ENCODE measurements around the gene C8A.

C8A gene

DNA sequence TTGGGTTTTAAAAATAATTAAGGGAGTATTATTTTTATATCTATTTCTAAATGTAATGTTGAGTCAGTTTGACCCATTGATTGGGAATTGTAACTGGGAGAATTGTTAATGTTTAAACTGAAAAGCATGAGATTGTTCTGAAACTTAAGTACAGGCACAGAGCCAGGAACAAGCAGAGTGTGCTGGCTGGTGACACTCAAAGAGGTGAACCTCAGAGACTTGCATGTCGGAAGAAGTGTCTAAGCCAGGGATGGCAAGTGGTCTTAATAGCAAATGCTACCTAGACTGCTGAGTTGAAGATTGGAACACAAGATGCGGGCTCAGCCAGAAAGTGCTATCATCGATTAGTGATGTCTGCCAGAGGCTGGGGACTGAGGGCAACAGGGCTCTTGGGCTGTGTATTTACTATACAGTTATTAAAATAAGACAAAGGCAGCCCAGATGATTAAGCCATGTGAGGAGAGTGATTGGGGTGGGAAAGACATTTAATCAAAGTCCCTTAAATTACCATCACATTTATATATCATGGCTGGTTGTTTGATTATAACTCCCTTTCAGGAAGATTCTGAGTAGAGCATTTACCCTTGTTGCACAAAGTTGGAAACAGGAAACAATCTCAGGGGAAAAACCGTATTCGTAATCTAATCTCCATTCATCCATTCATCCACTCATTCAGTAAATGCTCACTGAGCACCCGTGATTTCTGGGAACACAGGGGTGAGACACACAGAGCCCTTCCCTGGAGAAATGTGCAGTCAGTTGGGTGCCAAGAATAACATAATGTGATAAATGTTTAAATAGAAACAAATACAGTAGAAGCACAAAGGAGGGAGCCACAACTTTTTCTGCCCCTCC is 42.8 kb downstream of the C8A start:
- no peak for DNase-seq

DNA sequence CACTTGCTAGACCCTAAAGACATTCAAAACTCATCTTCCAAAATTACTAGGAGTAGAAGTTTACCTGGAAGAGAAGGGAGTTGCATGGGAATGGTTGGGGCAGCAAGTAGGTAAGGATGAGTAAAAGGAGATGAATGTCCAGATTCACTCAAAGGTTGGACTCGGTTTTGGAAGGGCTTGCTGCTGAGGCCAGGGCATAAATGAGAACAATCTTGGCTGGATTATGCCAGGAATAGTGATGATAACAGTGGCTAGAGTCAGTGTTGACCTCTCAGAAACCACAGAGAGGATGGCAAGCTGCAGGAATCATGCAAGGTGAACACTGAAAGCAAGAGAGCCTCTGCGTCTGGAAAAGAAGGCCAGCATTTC is 43.4 kb downstream of the C8A start:
- DNase-seq, result no peak

DNA sequence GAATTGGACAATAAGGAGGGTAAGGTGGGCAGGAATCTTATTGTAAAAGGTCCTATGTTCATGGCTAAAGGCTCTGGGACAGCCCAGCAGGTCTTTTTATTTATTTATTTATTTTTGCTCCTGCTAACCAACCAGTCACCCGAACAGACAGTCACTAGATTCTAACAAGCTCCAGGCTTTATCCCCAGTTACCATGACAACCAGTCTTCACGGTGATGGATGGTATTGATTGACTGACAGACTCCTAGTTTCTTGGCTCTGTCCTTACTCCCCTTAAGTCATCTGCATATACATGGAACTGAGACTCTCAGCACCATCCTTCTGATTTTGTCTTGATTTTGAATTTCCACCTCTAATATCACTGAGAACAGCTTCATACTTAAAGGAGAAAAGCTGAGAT is 44.3 kb downstream of the C8A start:
- DNase-seq, result no peak

DNA sequence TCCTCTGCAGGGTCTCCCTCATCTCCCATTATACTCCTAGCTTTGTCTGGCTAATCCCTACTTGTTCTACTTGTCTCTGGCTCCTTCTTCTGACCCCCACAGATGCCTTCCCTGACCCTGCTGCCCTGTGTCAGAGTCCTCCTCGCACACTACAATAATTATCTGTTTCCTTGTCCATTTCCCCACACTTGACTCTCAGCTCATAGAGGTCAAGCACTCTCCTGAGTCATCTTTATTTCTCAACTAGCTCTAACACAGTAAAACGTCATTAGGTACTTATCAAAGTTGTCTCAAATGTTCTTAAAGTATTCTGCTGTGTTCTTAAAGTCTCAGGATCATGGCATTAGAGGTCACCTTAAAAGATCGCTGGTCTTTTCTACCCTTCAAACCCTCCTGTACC is 47.1 kb downstream of the C8A start:
- DNase-seq, result no peak

DNA sequence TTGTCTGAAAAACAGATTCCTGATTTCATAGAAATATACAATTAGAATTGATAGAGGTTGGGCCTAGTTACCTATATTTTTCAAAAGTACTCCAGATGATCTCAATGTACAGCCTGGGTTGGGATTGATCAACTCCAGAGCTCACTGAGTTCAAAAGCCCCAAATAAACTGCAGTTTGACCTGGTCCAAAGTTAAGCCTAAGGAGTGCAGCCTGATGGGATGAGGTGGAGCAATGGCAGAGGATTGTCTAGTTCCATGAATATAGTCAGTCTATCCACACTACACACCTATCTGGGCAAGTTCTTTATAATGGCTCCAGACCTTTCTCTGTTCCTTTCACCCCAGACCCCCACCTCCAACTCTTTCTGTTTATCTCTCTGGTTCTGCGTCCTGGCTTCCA is 49.2 kb downstream of the C8A start:
- no peak for DNase-seq

DNA sequence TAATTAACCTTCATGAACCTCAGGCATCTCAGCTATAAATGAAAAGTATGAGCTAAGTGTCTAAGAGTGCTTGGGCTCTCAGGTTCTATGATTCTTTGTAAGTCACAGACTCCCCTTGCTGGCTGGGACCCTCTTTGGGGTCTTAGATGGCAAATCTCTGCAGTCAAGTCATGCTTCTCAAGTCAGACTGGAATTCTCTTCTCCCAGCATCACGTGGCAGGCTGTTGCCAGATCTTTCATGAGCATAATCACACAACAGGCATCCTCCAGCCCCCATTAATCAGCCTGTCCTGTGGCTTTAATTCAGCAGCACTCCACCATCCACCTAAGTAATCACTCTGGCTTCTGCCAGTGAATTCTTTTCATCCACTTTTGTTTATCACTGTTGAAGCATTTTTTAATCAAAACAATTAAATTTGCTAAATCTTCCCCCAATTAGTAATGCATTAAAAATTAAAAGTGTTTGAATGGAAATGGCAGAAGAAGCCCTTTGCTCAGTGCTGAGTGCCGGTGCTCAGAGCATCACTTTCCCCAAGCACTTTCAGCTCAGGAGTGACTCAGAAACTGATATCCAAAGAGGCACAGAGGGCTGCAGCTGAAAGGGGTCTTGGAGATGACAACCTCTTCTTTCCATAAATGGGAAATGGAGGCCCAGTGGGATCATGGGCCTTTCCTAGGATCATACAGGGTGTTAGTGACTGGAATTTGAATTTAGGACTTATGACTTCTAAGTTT is 50.2 kb downstream of the C8A start:
- DNase-seq, result no peak

DNA sequence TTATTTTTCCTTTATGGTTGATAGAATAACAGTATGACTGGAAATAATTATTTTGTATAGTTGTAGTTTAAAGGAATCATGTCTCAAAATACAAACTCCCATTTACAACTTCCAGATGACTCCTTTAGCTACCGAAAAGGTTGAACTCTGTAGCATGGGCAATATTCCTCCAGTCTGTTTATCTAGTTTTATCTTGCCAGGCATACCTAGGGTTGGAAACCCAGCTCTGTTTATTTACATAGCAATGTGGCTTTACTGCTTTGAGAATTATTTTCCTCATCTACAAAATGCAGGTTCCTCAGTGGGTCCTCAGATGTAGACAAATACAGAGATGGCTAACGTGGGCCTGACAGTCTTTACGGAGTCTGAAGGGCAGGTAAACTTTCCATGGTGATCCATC is 51.1 kb downstream of the C8A start:
- DNase-seq, result no peak

DNA sequence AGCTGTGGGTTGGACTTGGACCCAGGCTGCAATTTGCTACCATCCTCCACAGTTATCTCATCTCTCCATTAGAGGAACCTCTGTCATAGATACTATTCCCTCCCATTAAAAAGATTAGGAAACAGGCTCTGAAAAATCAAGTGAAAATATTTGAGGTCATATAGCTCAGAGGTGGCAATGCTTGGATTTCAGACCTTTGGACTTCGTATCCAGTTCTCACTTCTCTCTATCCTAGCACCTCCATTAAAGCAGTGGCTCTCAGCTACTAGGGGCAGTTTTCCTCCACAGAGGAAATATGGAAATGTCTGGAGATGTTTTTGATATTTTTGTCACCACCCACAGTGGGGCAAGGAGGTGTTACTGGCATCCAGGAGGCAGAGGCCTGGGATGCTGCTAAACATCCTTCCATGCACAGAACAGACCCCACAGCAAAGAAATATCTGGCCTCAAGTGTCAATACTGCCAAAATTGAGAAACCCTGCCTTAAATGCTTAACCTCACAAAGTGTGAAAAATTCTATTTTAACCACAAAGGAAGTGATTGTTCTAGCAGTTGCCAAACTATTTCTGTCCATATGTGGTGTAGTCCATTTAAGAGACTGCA is 54.1 kb downstream of the C8A start:
- no peak for DNase-seq

DNA sequence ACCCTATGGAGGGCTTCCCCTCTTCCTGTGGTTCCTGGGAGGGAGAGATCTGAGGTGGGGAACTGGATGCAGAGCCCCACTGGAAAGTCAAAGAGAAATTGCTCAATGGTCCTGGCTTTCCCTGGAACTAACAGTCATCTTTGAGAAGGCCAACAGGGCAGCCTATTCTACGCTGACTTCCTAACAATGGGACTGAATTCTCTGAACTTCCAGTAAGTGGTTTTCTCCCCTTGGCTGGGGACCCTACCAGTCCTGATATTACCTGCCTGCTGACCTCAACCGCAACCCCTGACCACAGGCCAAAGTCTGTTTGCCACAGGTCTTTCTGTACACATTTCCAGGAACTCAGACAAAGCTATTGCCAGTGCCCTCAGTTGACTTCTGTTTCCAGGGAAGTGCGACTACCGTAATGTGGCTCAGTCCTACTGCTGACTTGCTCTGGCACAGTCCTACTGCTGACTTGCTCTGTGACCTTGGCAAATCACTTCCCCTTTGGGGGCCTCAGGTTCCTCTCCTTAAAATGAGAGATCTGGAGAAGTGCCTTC is 55.9 kb downstream of the C8A start:
- peak; percentile 0 for DNase-seq

DNA sequence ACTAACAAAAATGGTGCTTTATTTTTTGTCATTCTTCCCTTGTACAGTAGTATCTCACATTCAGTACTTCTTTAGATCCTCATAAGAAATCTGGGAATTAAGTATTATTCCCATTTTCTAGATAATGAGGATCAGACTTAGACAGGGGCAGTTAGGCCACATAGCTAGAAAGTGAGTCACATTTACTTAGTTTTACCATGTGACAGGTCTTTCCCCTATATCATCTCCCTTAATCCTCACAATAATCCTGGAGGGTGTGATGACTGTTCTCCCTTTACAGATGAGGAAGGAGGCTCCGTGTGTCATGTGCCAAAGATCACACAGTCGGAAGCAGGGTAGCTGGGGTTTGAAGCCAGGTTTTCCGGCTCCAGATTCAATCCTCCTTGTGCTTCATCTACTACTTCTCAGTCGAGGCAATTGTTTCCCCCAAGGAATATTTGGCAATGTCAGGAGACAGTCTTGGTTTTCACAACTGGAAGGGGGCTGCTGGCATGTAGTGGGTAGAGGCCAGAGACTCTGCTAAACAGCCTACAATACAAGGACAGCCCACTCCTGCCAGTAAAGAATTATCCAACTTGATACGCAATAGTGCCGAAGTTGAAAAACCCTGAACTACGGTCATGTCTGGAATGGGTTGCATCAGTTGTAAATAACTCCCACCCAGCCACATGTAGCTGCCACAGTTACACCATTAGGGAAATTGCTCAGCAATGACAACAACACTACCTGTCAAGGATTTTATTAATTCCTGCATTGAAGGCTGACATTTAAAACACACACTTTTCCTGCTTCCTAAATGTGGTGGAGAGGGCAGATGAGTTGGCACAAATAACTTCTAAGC is 56.7 kb downstream of the C8A start:
- DNase-seq, result no peak

DNA sequence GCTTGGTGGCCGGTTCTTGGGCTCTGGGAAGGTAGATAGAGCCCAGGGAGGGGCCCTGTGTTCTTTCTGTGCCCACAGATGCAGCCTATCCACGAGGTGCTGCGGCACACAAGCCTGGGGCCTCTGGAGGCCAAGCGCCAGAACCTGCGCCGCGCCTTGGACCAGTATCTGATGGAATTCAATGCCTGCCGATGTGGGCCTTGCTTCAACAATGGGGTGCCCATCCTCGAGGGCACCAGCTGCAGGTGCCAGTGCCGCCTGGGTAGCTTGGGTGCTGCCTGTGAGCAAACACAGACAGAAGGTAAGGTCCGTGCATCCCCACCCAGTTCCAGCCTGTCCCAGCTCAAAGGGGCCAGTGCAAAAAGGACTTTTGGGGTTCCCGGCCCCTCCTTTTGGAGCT is 57.7 kb downstream of the C8A start:
- DNase-seq, result no peak

DNA sequence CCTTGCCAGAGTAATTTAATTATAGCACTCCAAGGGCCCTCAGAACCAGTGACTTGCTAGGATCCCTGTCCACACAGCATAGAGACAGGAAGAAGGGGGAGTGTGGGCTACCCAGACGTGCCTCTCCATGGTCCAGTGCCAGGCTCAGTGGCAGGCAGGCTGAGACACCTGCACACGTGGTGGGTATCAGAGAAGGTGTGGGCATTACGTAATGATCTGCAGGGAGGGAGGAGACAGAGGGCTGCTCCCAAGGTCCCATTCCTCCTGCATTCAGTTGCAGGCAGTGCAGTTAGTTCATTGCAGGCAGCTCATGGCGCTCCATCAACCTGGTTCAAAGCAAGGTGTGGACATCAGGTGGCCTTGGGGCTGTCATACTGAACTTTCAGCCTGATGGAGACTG is 61.4 kb downstream of the C8A start:
- no peak for DNase-seq

DNA sequence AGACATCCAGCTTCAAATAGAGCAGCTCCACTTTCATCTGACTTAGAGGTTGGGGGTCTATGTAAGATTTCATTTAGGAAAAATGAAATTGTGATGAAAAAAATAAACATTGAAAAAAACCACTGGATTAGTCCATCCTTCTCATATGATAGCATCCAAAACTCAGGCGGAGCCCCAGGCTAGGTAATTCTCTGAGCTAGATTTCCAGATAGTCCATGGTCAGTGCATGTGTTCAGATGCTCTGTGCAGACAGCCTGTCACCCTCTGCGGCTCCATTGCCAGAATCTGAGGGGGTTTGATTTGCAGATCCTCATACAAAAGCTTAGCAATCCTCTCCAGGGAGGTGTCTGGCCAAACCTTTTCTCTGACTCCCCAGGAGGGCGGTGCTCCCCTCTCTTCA is 62.0 kb downstream of the C8A start:
- DNase-seq, result no peak

DNA sequence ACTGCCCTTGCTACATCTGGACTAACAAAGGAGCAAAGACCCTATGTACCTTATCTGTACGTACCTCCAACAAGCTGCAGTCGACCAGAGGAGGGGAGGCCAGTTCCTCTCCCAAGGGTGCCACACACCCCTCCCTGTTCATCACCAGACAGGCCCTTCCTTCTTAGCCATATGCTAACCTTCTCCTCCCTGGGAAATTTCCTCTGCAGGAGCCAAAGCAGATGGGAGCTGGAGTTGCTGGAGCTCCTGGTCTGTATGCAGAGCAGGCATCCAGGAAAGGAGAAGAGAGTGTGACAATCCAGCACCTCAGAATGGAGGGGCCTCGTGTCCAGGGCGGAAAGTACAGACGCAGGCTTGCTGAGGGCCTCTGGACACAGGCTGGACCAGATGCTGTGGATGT is 62.8 kb downstream of the C8A start:
- DNase-seq, result no peak

DNA sequence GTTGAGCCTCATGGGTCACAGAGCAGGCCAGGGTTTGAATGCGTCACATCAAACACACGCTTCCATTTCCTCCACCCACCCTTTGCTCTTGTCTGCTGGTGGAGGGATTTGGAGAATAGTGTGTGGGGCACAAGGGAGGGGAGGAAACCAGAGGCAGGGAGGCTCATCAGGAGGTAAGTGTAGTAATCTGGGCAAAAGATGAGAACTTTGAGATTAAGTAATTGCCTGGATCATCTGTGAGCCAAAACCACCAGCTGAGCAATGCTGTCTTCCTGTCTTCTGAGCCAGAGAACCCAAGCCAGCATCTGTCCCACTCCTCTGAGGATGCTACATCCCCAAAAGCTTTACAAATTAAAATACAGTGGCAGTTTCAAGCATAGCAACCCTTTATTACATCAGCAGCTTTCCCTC is 66.0 kb downstream of the C8A start:
- DNase-seq, result no peak

DNA sequence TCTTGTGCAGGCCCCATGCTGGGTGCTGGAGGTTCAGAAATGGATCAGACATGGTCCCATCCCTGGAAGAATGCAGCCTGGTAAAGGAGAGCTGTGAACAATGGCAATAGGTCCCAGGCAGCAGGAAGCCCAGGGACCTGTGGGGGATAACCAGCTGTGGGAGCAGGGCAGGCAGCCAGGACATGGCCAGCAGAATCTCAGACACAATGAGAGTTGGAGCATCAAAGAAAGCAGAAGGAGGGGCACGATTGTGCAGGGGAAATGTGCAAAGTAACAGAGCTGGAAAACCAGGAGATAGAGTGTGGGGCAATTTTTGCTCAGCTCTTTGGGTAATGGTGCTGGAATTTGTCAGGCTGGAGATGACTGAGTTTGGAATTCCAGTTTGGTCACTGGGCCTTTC is 66.9 kb downstream of the C8A start:
- DNase-seq, result no peak

DNA sequence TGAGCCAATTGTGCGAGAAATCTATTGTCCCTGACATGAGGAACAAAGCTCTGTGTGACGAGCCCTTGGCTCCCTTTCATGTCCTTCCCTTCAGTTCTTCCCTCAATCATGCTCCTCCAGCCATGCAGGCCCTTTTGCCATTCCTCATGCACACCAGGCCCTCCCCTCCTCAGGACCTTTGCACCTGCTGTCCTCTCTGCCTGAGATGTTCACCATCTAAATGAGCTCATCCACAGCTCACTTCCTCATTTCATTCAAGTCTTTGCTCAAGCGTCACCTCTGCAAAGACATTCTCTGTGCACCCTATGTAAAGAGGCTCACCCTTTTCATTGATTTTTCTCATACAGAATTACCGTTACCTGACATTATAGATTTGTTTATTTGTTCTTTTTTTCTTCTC is 67.5 kb downstream of the C8A start:
- no peak for DNase-seq

DNA sequence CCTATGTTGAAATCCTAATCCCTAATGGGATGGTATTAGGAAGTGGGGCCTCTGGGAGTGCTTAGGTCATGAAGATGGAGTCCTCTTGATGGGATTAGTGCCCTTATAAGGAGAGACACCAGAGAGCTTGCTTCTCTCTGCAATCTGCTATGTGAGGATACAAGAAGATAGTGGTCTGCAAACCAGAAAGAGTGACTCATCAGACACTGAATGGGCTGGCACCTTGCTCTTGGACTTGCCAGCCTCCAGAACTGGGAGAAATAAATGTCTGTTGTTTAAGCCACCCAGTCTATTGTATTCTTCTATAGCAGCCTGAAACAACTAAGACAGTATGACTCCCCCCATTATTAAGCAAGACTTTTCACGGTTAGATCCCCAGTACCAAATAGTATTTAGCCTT is 67.9 kb downstream of the C8A start:
- DNase-seq, result no peak

DNA sequence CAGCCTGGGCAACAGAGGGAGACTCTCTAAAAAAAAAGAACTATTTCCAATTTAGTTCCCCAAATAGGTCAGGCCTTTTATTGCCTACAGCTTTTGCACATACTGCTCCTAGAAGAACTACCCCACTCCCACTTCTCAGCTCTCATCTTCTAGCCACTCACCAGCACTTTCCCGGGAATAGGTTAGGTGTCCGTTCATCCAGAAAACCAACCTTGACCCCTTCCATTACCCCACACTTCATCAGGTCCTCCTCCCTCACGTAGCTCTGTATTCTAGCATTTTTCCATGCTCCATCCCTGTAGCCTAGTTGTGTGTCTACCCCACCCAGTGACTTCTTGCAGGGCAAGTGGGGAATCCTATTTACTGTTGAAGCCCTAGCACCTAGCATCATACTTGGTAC is 68.6 kb downstream of the C8A start:
- DNase-seq, result no peak

DNA sequence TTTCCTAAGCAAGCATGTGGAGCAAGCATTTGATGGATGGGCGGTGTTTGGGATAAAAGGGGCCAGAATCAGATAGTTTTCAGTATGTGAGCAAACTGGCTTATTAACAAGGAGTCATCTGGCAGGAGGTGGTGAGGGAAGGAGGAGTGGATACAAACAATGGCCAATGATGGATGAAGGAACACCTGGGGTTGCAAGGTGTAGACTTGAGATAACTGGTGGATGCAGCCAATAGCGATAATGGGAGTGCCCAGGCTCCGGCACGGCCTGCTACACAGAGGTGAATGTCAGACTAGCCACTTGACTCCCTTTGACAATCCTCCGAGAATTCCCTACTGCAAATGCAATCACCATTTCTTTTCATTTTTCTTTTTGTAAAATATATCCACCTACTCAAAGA is 69.5 kb downstream of the C8A start:
- DNase-seq, result no peak

DNA sequence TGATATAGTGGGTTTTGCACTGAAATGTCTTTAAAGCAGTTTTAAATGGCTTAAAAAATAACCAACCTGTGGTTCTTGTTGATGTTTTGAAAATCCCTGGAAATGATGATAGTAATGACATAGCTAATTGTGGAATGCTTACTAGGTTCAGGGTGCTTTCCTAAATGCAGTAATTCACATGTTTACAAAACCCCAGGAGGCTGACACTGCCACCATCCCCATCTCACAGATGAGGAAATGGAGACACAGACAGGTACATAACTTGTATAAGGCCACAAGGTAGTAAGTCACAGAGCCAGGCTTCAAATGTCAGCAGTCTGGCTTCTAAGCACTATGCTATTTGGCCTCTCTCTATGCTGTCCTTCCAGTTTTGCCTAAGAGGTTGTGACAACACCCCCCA is 70.6 kb downstream of the C8A start:
- DNase-seq, result no peak

DNA sequence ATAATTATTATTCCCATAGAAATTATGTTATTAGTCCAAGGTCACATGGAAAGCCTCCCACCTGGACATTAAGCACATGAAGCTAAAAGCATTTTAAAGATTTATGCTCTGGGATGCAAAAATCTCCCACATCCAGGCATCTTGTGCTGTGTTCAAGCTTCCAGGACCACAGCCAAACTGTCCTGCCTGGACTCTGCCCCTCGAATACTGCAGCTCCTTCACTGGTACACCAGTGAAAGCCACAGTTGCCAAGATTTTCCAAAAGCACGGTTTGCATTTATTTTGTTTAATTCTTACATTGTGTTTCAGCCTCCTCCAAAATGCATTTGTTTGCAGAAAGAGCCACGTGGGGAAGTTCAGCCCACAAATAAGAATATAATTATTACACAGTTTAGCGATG is 72.6 kb downstream of the C8A start:
- DNase-seq, result no peak

DNA sequence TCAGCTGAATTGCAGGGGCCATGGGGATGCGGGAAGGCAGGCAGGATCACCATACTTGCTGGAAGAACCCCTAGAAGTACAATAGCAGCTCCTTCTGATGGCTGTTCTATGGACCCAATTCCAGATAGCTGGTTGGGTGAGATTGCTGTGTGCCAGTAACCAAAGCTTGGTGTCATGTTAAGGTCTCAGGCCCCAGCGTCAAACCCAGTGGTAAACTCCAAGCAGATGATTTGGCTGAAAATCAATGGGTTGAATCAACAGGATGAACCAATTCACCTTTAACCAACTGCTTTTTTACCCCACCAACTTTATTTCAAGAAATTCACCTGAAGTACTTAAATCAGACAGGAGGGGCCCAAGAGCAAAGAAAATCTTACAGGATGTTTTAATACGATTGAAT is 73.4 kb downstream of the C8A start:
- DNase-seq, result no peak
